K562 (cell line): Measurements from ENCODE around the gene CDH12.

Experiments
- CBX8 ChIP-seq: fragments of 200-600 bp; sonication (generic); IDR thresholded peaks from 2 replicates; pipeline ENCODE4 v1.6.1; 2012; ENCODE audit warnings: borderline replicate concordance, mixed run types, low read depth, mild to moderate bottlenecking, moderate library complexity, mixed read lengths, low read length, control low read depth, inconsistent platforms; ENCODE audit not compliant: poor library complexity, severe bottlenecking; ENCODE audit errors: extremely low read depth
- CREB5 ChIP-seq: fragments of 250-450 bp; sonication (Bioruptor Pico); IDR thresholded peaks from 2 replicates; pipeline ENCODE4 v1.5.0; 2020; ENCODE audit warnings: mild to moderate bottlenecking
- CTCF ChIP-seq, 3 experiments: IDR thresholded peaks in 2 of 3; conservative IDR thresholded peaks in 1 of 3; 2 replicates each; pipeline ENCODE4 v1.5.1; 2011 to 2012; ENCODE audit warnings: low read length in 3 of 3, mild to moderate bottlenecking in 3 of 3, control low read depth in 2 of 3, improper control_type of control experiment in 1 of 3, inconsistent platforms in 1 of 3, low read depth in 1 of 3, mixed read lengths in 1 of 3, moderate library complexity in 1 of 3; ENCODE audit not compliant: insufficient read depth in 2 of 3
- FOXM1 ChIP-seq, 2 experiments: fragments of 450-650 bp in 1 of 2; sonication (generic) in 1 of 2; formaldehyde crosslinking in 1 of 2; IDR thresholded peaks; 2 replicates each; pipeline versions ENCODE4 v1.6.1 to v1.9.0; 2017 to 2022; ENCODE audit warnings: low read depth in 2 of 2, mild to moderate bottlenecking in 2 of 2, missing genetic modification reagents in 1 of 2, moderate library complexity in 1 of 2
- ILF3 ChIP-seq: fragments of 450-650 bp; IDR thresholded peaks from 2 replicates; pipeline ENCODE4 v1.6.1; 2018; ENCODE audit warnings: antibody characterized with exemption, mild to moderate bottlenecking, moderate library complexity, borderline replicate concordance
- KLF13 ChIP-seq: fragments of 450-650 bp; IDR thresholded peaks from 2 replicates; pipeline ENCODE4 v1.6.1; 2016; ENCODE audit warnings: missing genetic modification characterization, low read depth, mild to moderate bottlenecking, missing compliant biosample characterization, moderate library complexity, borderline replicate concordance
- MYC ChIP-seq, 2 experiments: fragments of 250-450 bp in 1 of 2; sonication (Bioruptor Pico) in 1 of 2; IDR thresholded peaks; 2 replicates each; pipeline versions ENCODE4 v1.5.1 to v1.6.1; 2012 to 2021; ENCODE audit warnings: low read depth in 2 of 2, borderline replicate concordance in 1 of 2, improper control_type of control experiment in 1 of 2, low read length in 1 of 2, mild to moderate bottlenecking in 1 of 2, moderate library complexity in 1 of 2
- PATZ1 ChIP-seq: fragments of 250-450 bp; sonication (Bioruptor Pico); IDR thresholded peaks from 2 replicates; pipeline ENCODE4 v1.5.0; 2020; ENCODE audit warnings: mild to moderate bottlenecking, borderline replicate concordance
- PHF21A ChIP-seq: fragments of 450-650 bp; IDR thresholded peaks from 2 replicates; pipeline ENCODE4 v1.6.1; 2017; ENCODE audit warnings: low read depth, borderline replicate concordance
- POLR2A ChIP-seq: fragments of 450-650 bp; conservative IDR thresholded peaks from 2 replicates; pipeline ENCODE4 v1.6.1; 2016
- PURB ChIP-seq: sonication (generic); formaldehyde crosslinking; IDR thresholded peaks from 2 replicates; pipeline ENCODE4 v1.9.0; 2021; ENCODE audit warnings: low read depth, mild to moderate bottlenecking, missing genetic modification reagents
- TCF7 ChIP-seq: sonication (generic); IDR thresholded peaks from 2 replicates; pipeline ENCODE4 v1.6.1; 2016; ENCODE audit warnings: antibody characterized with exemption, borderline replicate concordance

DNA sequence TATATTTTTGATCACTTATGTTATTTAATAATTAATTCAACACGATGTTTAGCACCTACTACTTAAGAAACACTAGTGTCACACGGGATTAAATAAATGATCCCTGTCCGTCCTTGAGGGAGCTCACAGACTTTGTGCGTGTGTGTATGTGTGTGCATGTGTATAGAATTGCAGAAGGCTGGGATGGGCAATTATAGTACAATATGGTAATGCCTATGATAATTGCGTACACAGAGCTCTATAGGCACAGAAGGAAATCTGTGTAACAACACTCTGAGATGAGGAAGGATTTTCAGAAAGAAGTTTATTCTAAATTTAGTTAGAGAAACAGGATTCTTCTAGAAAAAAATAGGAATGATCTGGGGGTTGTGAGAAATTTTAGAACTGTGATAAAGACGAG, 76.9 kb downstream of the CDH12 start:
- TF ChIP-seq TCF7 (no peak), MYC (IDR thresholded peaks at IDR 0.05; ENCODE audit: low read depth, low read length) (no peak), MYC (CRISPR knock-in tag; IDR thresholded peaks at IDR 0.05; ENCODE audit: borderline replicate concordance, low read depth) (no peak), CBX8 (no peak), FOXM1 (IDR thresholded peaks at IDR 0.05; ENCODE audit: low read depth) (no peak), FOXM1 (CRISPR knock-in tag; IDR thresholded peaks at IDR 0.05; ENCODE audit: low read depth) (no peak), KLF13 (tag) (no peak), PURB (CRISPR knock-in tag) (no peak), CTCF (IDR thresholded peaks at IDR 0.05 in 2 of 3, conservative IDR thresholded peaks at IDR 0.05 in 1 of 3; ENCODE audit: insufficient read depth in 2 of 3, low read depth in 1 of 3, low read length in 3 of 3) (no peak), ILF3 (no peak), PHF21A (no peak), PATZ1 (CRISPR knock-in tag) (no peak), CREB5 (CRISPR knock-in tag) (no peak), POLR2A (no peak)
